Thoracic aorta (tissue), 2 donors: ENCODE data around the gene TRAFD1. TPM values are rescaled to one million over a fixed set of nuclear protein-coding genes. Genes with fewer than 3 reads are reported as not detected.

Source experiments
- ATAC-seq: fragments of 150-250 bp; one replicate; pipeline ENCODE4 v1.8.0; 2017; ENCODE audit warnings: low read depth; ENCODE audit not compliant: insufficient number of reproducible peaks, low FRiP score
- DNase-seq: peaks from one replicate; pipeline ENCODE4 v3.0.0-alpha.2; 2020; ENCODE audit warnings: low spot score
- H3K27ac ChIP-seq, 2 donors: fragments of 200-600 bp; sonication (generic); 1 replicate in 1 of 2; 2 replicates in 1 of 2; pipeline ENCODE4 v1.5.1; 2016; ENCODE audit warnings: mild to moderate bottlenecking in 2 of 2, moderate library complexity in 2 of 2
- H3K27me3 ChIP-seq: fragments of 200-600 bp; sonication (generic); replicated peaks from 2 replicates; pipeline ENCODE4 v1.6.0; 2016; ENCODE audit warnings: mild to moderate bottlenecking; ENCODE audit not compliant: insufficient read depth
- H3K36me3 ChIP-seq: fragments of 200-600 bp; sonication (generic); one replicate; pipeline ENCODE4 v1.5.1; 2016
- H3K4me1 ChIP-seq, 2 donors: fragments of 200-600 bp; sonication (generic); 1 replicate in 1 of 2; 2 replicates in 1 of 2; pipeline versions ENCODE4 v1.5.1 to v1.6.0; 2016; ENCODE audit warnings: low read depth in 2 of 2, mild to moderate bottlenecking in 1 of 2; ENCODE audit not compliant: control insufficient read depth in 1 of 2
- H3K4me3 ChIP-seq: fragments of 200-600 bp; sonication (generic); 2 replicates; pipeline ENCODE4 v1.5.1; 2016; ENCODE audit warnings: mild to moderate bottlenecking
- H3K9me3 ChIP-seq: fragments of 200-600 bp; sonication (generic); 2 replicates; pipeline ENCODE4 v1.5.1; 2016
- CTCF ChIP-seq: fragments of 200-600 bp; sonication (generic); IDR thresholded peaks from one replicate; pipeline ENCODE4 v1.5.1; 2019; ENCODE audit warnings: antibody characterized with exemption
- total RNA-seq, 2 donors: library from RNA; depleted of rRNA; stranded (reverse); fragments of >200 nt; gene quantifications; one replicate each; pipeline versions ENCODE4 v1.1.0 to v1.2.3, GENCODE V29; 2016

TRAFD1 gene
- total RNA-seq, 2 donors from 2014 or later, result 23.6 to 43.7 TPM

- Histone ChIP-seq H3K4me1 (no peaks in the 10 kb centered on the region), H3K27ac (no peak overlapping the region), H3K36me3 (peaks cover 69% of the 10 kb centered on the region), H3K9me3 (no peaks in the 10 kb centered on the region), H3K4me3 (no peak overlapping the region), H3K27me3 (no peaks in the 10 kb centered on the region)
- ATAC-seq, result no peak
- DNase-seq, result no peak
- TF ChIP-seq CTCF, result no peak
Observed at GRCh38 chr12:112146123-112146522, 20.8 kb downstream of the TRAFD1 start.

GRCh38 chr12:112148031-112148513 is 22.7 kb downstream of the TRAFD1 start:
- H3K9me3 ChIP-seq, result no peaks in the 10 kb centered on the region
- H3K4me3 ChIP-seq, result no peak overlapping the region
- H3K36me3 ChIP-seq, result peaks cover 74% of the 10 kb centered on the region
- ATAC-seq (no peak), DNase-seq (no peak)
- no peaks in the 10 kb centered on the region for H3K27me3 ChIP-seq
- TF ChIP-seq CTCF, result no peak
- H3K4me1 ChIP-seq, result no peaks in the 10 kb centered on the region
- H3K27ac ChIP-seq, result no peak overlapping the region

GRCh38 chr12:112149596-112149995 is 24.2 kb downstream of the TRAFD1 start:
- ATAC-seq, result no peak
- H3K36me3 ChIP-seq, result peaks cover 81% of the 10 kb centered on the region

GRCh38 chr12:112151766-112152541 is 26.6 kb downstream of the TRAFD1 start:
- Histone ChIP-seq H3K36me3 (peaks cover 73% of the 10 kb centered on the region), H3K27me3 (no peaks in the 10 kb centered on the region), H3K9me3 (no peaks in the 10 kb centered on the region), H3K27ac (no peak overlapping the region), H3K4me3 (no peak overlapping the region), H3K4me1 (no peaks in the 10 kb centered on the region)
- no peak for DNase-seq
- no peak for TF ChIP-seq CTCF
- no peak for ATAC-seq

More at GRCh38 chr12:112149596-112149995, 24.2 kb downstream of the TRAFD1 start:
- DNase-seq, result no peak
- no peak for TF ChIP-seq CTCF
- no peaks in the 10 kb centered on the region for H3K9me3 ChIP-seq
- H3K4me3 ChIP-seq, result no peak overlapping the region
- H3K27me3 ChIP-seq, result no peaks in the 10 kb centered on the region
- no peaks in the 10 kb centered on the region for H3K4me1 ChIP-seq
- H3K27ac ChIP-seq, result no peak overlapping the region

- Histone ChIP-seq H3K9me3 (no peaks in the 10 kb centered on the region), H3K4me1 (no peaks in the 10 kb centered on the region), H3K27ac (no peak overlapping the region), H3K4me3 (no peak overlapping the region), H3K27me3 (no peaks in the 10 kb centered on the region), H3K36me3 (peaks cover 67% of the 10 kb centered on the region)
- TF ChIP-seq CTCF, result no peak
- DNase-seq (no peak), ATAC-seq (no peak)
Observed at GRCh38 chr12:112153181-112153892, 28.0 kb downstream of the TRAFD1 start.
